Prostate gland (tissue), 2 donors: Measurements from ENCODE around the gene KRT73.

Source experiments
- CTCF ChIP-seq, 4 experiments: fragments of 200-600 bp in 2 of 4; fragments of 450-650 bp in 2 of 4; sonication (generic) in 2 of 4; IDR thresholded peaks; 1 replicate in 3 of 4; 2 replicates in 1 of 4; pipeline ENCODE4 v1.5.1; 2016 to 2019; ENCODE audit warnings: antibody characterized with exemption in 4 of 4, mild to moderate bottlenecking in 2 of 4, moderate library complexity in 2 of 4
- POLR2AphosphoS5 ChIP-seq: sonication (generic); formaldehyde crosslinking; IDR thresholded peaks from one replicate; pipeline ENCODE4 v1.6.1; 2017; ENCODE audit warnings: antibody characterized with exemption

GRCh38 chr12:52584156-52584682, 34.1 kb downstream of the KRT73 start:
- TF ChIP-seq POLR2AphosphoS5, result no peak
- TF ChIP-seq CTCF (IDR thresholded peaks at IDR 0.05), result no peak
